ENCODE measurements around the gene WNT3A.

Gene WNT3A

DNA sequence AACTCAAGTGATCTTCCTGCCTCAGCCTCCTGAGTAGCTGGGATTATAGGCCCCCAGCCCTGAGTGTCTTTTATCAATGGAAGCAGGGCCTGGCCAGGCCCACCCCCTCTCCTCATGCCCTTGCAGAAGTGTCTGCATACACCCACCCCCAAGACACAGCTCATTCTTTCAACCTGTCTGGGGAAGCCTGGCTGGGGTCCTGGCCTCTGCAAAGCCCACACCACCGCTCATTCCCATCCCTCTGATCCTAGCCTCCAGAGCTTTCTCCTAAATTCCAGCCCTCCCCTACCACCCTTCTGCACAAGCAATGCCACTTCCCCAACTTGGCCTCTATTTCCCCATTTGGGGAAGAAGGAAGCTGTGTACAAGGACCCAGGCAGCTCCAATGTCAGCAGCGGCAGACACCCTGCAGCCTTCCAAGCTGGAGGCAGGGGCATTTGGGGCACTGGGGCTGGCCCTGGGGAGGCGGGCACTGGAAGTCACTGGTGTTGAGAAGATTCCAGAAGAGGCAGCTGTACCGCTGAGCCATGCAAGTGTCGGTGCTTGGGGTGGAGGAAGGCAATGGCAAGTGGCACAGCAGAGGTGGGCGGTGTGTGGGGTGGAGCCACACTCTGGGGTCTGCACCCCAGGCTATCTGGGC lies 42.0 kb downstream of the WNT3A start:
- no peak for DNase-seq (ENCODE audit: low read depth)

DNA sequence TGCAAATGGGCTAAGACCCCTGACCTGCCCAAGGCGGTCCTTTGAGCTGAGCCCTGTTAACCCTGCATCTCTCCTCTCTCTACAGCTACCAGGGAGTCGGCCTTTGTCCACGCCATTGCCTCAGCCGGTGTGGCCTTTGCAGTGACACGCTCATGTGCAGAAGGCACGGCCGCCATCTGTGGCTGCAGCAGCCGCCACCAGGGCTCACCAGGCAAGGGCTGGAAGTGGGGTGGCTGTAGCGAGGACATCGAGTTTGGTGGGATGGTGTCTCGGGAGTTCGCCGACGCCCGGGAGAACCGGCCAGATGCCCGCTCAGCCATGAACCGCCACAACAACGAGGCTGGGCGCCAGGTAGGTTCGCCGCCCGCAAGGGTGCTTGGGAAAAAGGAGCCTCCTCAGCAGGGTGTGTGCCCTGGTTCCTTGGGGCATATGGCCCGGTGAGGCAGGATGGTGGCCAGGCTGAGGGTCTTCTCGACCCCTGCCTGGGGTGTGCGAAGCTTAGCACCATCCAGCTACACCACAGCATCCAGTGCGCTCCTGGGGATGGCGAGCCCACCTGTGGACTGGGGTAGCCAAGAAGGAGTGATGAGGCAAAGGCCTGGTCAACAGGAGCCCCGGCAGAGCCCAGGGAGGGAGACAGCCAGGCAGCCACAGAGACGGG lies 43.9 kb downstream of the WNT3A start:
- no peak for DNase-seq (ENCODE audit: low read depth)

DNA sequence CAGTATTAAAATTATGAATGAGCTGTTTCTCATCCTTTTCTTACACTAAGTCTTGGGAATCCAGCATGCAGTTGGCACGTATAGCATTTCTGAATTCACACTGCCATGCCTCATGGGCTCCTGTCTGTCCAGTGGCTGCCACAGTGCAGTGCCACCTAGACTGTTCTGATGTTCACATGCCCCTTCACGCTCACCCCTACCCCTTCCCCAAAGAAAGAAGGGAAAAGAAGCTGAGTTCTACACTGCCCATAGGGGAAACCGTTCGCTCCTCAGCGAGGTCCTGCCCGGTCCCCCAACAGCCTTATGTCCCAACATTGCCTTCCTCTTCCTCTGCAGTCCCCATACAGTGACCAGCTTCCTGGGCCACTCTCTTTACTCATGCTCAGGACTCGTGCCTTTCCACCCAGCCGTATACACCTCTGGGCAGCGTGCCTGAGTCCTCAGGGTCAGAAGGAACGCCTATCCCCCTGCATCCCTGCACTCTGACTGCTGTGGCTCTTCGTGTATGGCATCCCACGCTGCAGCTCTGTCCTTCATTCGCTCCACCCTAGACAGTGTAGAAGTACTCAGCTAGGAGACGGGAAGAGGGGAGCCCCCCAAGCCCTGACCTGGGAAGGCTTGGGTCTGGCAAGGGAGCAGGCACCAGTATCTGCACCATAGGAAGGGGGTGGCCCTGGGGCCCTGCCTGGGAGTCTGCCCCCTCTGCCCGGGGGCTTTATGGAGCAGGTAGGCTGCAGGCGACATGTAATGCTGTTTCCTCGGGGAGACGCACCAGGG lies 51.6 kb downstream of the WNT3A start:
- no peak for DNase-seq (ENCODE audit: low read depth)

DNA sequence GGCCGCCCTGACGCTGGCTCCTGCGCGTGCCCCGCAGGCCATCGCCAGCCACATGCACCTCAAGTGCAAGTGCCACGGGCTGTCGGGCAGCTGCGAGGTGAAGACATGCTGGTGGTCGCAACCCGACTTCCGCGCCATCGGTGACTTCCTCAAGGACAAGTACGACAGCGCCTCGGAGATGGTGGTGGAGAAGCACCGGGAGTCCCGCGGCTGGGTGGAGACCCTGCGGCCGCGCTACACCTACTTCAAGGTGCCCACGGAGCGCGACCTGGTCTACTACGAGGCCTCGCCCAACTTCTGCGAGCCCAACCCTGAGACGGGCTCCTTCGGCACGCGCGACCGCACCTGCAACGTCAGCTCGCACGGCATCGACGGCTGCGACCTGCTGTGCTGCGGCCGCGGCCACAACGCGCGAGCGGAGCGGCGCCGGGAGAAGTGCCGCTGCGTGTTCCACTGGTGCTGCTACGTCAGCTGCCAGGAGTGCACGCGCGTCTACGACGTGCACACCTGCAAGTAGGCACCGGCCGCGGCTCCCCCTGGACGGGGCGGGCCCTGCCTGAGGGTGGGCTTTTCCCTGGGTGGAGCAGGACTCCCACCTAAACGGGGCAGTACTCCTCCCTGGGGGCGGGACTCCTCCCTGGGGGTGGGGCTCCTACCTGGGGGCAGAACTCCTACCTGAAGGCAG lies 52.3 kb downstream of the WNT3A start:
- no peak for DNase-seq (ENCODE audit: low read depth)

DNA sequence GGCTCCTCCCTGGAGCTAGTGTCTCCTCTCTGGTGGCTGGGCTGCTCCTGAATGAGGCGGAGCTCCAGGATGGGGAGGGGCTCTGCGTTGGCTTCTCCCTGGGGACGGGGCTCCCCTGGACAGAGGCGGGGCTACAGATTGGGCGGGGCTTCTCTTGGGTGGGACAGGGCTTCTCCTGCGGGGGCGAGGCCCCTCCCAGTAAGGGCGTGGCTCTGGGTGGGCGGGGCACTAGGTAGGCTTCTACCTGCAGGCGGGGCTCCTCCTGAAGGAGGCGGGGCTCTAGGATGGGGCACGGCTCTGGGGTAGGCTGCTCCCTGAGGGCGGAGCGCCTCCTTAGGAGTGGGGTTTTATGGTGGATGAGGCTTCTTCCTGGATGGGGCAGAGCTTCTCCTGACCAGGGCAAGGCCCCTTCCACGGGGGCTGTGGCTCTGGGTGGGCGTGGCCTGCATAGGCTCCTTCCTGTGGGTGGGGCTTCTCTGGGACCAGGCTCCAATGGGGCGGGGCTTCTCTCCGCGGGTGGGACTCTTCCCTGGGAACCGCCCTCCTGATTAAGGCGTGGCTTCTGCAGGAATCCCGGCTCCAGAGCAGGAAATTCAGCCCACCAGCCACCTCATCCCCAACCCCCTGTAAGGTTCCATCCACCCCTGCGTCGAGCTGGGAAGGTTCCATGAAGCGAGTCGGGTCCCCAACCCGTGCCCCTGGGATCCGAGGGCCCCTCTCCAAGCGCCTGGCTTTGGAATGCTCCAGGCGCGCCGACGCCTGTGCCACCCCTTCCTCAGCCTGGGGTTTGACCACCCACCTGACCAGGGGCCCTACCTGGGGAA lies 53.0 kb downstream of the WNT3A start:
- DNase-seq (ENCODE audit: low read depth): no peak

DNA sequence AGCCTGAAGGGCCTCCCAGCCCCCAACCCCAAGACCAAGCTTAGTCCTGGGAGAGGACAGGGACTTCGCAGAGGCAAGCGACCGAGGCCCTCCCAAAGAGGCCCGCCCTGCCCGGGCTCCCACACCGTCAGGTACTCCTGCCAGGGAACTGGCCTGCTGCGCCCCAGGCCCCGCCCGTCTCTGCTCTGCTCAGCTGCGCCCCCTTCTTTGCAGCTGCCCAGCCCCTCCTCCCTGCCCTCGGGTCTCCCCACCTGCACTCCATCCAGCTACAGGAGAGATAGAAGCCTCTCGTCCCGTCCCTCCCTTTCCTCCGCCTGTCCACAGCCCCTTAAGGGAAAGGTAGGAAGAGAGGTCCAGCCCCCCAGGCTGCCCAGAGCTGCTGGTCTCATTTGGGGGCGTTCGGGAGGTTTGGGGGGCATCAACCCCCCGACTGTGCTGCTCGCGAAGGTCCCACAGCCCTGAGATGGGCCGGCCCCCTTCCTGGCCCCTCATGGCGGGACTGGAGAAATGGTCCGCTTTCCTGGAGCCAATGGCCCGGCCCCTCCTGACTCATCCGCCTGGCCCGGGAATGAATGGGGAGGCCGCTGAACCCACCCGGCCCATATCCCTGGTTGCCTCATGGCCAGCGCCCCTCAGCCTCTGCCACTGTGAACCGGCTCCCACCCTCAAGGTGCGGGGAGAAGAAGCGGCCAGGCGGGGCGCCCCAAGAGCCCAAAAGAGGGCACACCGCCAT lies 53.8 kb downstream of the WNT3A start:
- no peak for DNase-seq (ENCODE audit: low read depth)

DNA sequence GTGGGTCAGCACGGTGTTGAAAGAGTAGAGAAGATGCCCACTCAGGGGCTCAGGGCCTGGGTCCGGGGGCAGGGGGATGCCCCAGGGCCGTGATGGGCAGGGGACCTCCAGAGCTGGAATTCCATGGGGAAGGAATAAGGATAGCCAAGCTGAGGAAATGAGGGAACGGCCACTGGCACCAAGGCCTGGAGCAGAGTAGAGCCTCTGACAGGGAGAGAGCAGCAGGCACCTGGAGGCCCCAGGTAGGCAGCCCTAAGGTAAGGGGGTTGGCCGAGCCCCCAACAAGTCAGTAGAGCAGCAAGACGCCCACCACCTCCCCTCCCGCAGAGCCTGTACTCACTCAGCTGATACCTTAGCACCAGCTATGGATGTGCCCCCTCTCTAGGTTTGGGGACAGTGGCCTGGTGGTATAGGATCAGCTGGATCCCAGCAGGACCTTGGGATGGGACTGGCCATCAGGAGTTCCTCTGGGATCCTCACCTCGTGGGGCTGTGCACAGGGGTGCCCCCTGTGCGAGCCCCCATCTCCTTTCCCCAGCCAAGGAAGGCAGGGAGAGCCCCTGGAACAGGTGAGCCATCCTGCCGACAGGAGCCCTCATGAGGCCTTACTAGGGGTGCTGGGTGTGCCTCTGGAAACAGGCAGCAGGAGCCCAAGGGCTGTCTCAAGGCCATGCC lies 54.8 kb downstream of the WNT3A start:
- DNase-seq (ENCODE audit: low read depth): no peak

DNA sequence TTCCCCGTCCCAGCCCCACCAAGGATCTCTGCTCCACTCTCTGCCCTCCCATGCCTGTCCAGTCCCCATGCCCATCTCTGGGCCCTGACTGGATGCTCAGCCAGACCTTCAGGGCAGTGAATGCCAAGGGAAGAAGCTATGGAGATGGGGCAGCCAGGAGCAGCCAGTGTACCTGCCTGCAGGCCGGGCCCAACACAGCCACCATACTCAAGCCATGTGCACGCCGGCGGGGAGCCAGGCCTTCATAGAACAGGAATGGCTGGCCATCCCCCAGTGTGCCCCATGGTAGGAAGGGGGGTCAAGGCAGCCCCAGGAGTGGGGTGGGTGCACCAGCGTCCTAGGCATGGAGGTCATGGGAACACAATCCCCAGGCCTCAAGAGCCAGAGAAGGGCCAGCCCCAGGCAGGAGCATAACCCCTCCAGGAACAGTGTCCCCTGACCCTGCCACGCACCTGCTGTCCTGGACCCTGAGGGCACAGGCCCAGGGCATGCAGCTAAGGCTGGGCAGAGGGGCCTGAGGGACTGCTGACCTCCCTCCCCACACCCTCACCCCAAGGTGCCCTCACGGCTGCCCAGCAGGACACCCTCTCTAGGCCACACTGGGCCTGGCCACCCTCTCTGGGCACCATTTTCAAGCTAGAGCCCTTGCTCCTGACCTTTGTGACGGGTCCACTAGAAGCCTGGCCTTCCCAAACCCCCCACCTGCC lies 55.4 kb downstream of the WNT3A start:
- no peak for DNase-seq (ENCODE audit: low read depth)

DNA sequence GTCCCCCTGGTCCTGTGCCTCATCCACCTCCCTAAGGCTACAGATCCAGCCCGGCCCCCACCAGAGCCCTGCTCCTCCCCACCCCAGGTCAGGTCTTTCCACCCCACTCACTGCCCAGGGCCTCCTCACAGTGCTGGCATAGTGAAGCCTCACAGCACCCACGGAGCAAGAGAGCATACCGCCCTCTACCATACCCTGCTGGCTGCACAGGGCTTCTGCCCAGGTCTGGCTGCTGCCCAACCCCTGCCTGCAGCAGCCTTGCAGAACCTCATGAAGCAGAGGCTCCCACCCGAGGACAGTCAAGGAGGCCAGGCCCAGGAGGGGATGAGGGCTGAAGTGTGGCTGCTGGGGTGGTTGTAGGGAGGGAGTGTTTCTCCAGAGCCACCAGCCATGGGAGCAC lies 56.0 kb downstream of the WNT3A start:
- DNase-seq (ENCODE audit: low read depth): no peak

DNA sequence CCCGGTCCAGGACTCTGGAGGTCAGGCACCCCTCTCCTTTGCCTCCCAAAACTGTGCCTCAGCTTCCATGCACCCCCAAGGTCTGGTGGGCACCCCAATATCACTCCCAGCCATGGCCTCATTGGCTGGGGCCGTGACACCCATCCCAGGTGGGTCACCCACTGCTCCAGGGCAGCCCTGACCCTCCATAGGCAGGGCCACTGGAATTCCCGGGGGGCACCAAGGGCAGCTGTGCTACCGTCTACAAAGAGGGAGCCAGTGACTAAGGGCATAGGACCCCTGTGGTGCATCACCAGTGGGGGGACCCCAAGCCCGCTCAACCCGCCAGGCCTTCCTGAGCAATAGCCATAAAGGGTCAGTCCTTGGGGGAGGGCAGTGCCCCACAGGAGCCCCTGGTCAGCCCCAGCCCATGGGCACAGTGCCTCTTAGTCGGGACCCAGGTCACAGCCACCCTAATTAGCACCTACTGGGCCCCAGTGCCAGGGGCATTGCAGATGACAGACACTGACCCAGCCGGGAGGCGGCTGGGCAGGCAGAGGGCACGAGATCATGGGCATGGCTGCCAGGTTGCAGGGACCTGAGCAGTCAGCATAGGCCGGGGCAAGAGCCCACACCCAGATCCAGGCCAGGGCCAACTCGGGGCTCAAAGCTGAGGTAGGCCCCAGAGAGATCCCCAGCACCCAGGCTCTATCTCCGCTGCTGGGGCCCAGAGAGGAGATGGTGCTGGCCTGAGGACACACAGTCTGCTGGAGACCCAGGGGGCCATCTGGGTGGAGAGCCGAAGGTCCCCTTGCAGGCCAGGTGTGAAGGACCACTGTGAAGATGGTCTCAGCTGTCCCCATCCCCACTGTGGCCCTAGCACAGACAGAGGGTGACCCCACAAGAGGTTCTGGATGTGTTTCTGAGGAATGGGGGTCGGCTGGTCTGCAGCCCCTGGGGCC lies 56.7 kb downstream of the WNT3A start:
- no peak for DNase-seq (ENCODE audit: low read depth)

DNA sequence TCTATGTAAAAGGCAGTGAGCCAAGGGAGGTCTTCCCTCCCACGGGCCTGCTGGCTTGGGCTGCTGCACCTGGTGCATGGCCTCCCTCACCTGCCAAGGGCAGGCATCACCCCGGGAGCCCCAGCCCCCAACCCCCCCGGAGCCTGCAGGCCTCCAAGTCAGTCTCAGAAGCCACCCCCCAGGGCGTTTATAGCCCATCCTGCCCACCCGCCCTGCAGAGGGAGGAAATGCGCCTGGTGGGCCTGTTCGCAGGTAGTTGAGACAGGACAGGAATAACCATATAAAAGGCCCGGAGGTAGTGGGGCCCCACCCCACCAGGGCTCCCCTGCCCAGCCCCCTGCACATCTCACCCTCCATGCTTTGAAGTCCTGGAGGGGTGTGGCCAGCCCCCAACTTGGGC lies 57.5 kb downstream of the WNT3A start:
- DNase-seq (ENCODE audit: low read depth): no peak

DNA sequence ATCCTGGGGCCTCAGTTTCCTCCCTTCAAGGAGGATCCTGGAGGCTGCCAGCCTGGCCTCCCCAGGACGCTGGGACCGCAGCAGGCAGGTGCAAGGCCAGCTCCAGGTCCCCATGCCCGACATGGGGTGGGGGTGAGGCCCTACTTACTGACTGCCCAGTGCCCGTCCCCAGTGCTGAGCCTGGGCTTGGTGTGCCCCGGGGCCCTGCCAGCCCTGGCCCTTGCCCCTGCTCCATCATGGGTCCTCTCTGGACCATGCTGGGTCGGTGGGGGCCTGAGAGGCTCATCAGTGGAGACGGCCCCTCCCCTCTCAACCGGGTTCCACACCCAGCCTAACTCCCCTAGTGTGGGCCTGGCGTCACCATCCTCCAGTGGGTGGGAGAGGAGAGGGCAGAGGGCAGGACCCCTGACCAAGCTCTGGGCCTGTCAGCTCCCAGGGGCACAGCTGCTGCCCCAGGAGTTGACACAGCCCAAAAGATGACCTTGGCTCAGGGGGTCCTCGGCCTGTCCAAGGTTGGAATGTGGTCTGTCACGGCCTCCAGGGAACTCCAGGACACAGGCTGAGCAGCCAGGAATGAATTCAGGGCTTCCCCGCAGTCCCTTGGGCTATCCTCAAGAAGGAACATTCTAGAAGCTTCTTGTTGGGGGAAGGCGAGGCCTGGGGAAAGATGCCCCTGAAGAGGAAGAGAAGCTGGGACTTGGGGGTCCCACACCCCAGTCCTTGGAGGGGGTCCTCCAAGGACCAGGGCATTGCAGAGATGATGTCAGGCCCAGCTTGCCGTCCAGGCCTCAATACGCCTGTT lies 58.1 kb downstream of the WNT3A start:
- DNase-seq (ENCODE audit: low read depth): no peak

DNA sequence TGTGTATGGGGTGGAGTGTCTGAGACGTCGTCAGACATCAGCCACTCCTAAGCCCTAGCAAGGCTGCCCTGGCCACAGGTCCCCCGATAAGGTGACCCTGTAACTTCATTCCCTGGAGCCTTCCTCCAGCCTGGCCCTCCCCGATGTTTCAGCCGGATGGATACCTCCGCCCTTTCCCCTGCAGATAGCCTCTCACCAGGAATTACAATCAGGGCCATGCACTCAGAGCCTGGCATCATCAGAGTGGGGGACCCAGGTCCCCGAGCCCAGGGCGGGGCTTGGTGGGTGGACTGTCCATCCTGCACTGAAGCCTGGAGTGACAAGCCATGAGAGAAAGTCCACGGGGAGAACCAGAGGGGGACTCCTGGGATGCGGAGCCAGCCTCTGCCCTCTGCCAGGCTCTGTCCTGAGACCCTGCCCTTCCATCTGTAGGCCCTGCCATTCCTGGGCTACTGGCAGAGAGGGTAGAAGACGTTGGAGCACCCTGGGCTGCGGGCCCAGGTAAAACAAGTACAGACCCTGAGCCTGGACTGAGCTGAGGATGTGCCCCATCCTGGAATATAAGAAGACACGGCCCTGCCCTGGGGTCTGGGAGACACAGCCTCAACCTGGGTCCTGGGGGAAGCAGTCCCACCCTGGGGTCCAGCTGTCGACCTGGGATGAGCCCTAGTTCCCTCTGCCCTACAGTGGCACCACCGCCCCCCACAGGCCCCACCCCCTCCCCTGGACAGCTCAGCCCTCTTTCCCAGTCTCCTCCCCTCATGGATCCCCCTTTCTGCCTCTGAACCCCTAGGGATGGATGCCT lies 58.9 kb downstream of the WNT3A start:
- no peak for DNase-seq (ENCODE audit: low read depth)

DNA sequence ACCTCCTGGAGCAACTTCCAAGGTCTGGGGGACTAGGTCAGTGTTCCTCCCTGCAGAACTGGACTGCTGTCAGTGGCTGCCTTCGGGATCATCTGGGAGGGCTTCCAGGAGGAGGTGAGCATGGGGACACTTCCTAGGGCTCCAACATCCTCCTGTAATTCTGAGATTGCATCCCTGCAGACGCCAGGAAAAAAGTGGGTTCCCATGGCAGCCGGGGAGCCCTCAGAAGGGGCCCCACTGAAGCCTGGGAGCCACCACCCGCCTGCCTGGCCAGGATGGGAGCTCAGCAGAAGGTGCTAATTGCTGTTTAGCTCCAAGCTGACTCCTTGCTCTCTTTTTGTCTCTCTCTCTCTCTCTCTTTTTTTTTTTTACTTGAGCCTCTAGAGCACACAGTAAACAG lies 59.6 kb downstream of the WNT3A start:
- DNase-seq (ENCODE audit: low read depth): no peak

DNA sequence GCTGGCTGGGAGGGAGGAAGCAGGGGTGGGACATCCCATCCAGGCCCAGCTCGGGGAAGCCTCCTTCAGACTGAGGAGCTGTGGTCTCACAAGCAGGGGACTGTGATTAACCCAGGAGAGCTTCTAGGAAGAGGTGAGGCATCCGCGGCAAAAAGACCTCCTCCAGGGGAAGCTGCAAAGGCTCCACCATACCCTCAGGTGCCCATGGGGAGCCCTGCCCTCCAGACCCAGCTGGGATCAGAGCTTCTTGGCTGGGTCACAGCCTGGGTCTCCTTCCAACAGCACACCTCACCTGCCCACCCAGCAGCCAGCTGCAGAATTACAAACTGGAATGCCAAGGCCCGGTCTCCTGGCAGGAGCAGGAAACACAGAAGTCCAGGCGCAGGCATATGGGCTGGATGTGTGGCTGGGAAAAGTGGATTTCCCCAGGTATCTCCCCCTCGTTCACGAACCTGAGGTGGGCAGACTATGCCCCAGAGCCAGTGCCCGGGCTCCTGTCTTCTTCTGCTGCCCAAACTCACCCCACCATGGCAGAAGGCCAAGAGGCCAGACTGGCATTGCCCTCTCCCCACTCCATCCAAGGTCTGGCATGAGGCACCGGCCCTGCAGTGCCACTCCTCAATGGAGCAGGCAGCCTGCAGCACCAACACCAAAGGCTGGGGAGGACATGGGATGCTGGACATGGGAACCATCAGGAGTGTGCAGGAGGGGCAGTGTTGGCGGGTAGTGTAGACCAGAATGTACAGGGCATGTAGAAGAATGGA lies 60.3 kb downstream of the WNT3A start:
- no peak for DNase-seq (ENCODE audit: low read depth)

DNA sequence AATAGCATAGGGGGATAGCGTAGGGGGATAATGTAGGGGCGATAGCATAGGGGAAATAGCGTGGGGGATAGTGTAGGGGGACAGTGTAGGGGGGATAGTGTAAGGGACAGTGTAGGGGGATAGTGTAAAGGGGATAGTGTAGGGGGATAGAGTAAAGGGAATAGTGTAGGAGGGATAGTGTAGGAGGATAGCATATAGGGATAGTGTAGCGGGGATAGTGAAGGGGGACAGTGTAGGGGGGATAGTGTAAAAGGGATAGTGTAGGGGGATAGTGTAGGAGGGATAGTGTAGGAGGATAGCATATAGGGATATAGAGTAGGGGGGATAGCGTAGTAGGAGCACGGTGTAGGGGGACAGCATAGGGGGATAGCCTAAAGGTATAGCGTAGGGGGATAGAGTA lies 61.6 kb downstream of the WNT3A start:
- DNase-seq (ENCODE audit: low read depth): no peak
